Gastroesophageal sphincter (tissue), 4 donors: ENCODE results near the gene SERP2. TPM values are rescaled to one million over a fixed set of nuclear protein-coding genes. Genes with fewer than 3 reads are reported as not detected.

ENCODE experiments used
- ATAC-seq: fragments of 150-250 bp; one replicate; pipeline ENCODE4 v1.9.1; 2016; ENCODE audit warnings: mild to moderate bottlenecking, moderate library complexity
- H3K27ac ChIP-seq, 4 donors: fragments of 200-600 bp; sonication (generic) in 3 of 4; 1 replicate in 3 of 4; 2 replicates in 1 of 4; pipeline ENCODE4 v1.5.1; 2016 to 2019
- H3K27me3 ChIP-seq: fragments of 200-600 bp; sonication (generic); one replicate; pipeline ENCODE4 v1.5.1; 2019
- H3K36me3 ChIP-seq, 2 donors: fragments of 200-600 bp; sonication (generic); one replicate each; pipeline ENCODE4 v1.5.1; 2019; ENCODE audit warnings: control low read depth in 1 of 2
- H3K4me1 ChIP-seq, 3 donors: fragments of 200-600 bp; sonication (generic); 1 replicate in 2 of 3; 2 replicates in 1 of 3; pipeline ENCODE4 v1.5.1; 2016 to 2019; ENCODE audit warnings: control low read depth in 2 of 3
- H3K4me3 ChIP-seq, 2 donors: fragments of 200-600 bp; sonication (generic); one replicate each; pipeline ENCODE4 v1.5.1; 2019; ENCODE audit warnings: mild to moderate bottlenecking in 1 of 2, moderate library complexity in 1 of 2
- H3K9me3 ChIP-seq, 3 donors: fragments of 200-600 bp; sonication (generic); one replicate each; pipeline ENCODE4 v1.5.1; 2017 to 2019; ENCODE audit warnings: control low read depth in 2 of 3
- EP300 ChIP-seq: sonication (generic); formaldehyde crosslinking; IDR thresholded peaks from one replicate; pipeline ENCODE4 v1.6.1; 2017; ENCODE audit warnings: antibody characterized with exemption, mild to moderate bottlenecking
- POLR2A ChIP-seq, 2 donors: fragments of 450-650 bp; IDR thresholded peaks; one replicate each; pipeline ENCODE4 v1.6.1; 2017; ENCODE audit warnings: antibody characterized with exemption in 2 of 2, mild to moderate bottlenecking in 2 of 2, moderate library complexity in 1 of 2
- POLR2AphosphoS5 ChIP-seq: sonication (generic); formaldehyde crosslinking; IDR thresholded peaks from one replicate; pipeline ENCODE4 v1.6.1; 2017; ENCODE audit warnings: antibody characterized with exemption
- WGBS, 2 donors: methylation state at CpG; one replicate each; pipeline ENCODE4 v1.1.5; 2018; ENCODE audit warnings: low coverage in 1 of 2; 5-methylcytosine and 5-hydroxymethylcytosine counted together
- total RNA-seq, 4 donors: library from RNA; depleted of rRNA; stranded (reverse); fragments of >200 nt; gene quantifications; one replicate each; pipeline ENCODE4 v1.1.0, GENCODE V29; 2016
- TF ChIP-seq, protein P1 (sequence below), 4 experiments: fragments of 200-600 bp in 2 of 4; fragments of 450-650 bp in 2 of 4; sonication (generic) in 1 of 4; IDR thresholded peaks; one replicate each; pipeline ENCODE4 v1.5.1; 2017 to 2019; ENCODE audit warnings: antibody characterized with exemption in 4 of 4, mild to moderate bottlenecking in 2 of 4, moderate library complexity in 2 of 4

Gene SERP2
- total RNA-seq, 4 donors from 2014 or later = 6.9 to 15.6 (median 11.5) TPM

DNA sequence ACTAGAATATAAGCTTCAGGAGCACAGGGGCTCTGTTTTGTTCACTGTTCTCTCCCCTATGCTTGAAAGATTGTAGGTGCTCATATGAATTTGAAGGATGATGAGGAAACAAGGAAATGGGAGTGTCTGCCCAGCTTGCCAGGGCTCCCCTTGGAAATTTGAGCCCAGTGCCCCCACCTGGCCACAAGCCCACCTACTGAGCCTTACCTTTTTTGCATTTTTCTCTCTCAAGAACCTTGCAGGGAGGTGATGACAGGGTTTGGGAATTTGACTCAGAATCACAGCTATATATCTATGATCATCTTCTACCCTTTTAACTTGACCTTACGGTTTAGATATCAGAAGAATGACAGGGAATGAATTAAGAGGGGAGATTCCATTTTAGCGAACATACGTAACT is 33.8 kb downstream of the SERP2 start:
- WGBS, 2 donors = 90 to 100% methylated on average over 2 to 3 of the region's 3 CpGs
- H3K27me3 ChIP-seq = no peaks in the 10 kb centered on the region
- no peak for ATAC-seq
- H3K4me1 ChIP-seq = peaks cover 0 to 4% (median 0%) of the 10 kb centered on the region in 3 donors
- H3K27ac ChIP-seq = no peak overlapping the region
- no peaks in the 10 kb centered on the region for H3K9me3 ChIP-seq
- no peak overlapping the region for H3K4me3 ChIP-seq
- H3K36me3 ChIP-seq = no peaks in the 10 kb centered on the region
- TF ChIP-seq, protein P1, sequence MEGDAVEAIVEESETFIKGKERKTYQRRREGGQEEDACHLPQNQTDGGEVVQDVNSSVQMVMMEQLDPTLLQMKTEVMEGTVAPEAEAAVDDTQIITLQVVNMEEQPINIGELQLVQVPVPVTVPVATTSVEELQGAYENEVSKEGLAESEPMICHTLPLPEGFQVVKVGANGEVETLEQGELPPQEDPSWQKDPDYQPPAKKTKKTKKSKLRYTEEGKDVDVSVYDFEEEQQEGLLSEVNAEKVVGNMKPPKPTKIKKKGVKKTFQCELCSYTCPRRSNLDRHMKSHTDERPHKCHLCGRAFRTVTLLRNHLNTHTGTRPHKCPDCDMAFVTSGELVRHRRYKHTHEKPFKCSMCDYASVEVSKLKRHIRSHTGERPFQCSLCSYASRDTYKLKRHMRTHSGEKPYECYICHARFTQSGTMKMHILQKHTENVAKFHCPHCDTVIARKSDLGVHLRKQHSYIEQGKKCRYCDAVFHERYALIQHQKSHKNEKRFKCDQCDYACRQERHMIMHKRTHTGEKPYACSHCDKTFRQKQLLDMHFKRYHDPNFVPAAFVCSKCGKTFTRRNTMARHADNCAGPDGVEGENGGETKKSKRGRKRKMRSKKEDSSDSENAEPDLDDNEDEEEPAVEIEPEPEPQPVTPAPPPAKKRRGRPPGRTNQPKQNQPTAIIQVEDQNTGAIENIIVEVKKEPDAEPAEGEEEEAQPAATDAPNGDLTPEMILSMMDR (IDR thresholded peaks at IDR 0.05) = no peak
- TF ChIP-seq EP300 = no peak

DNA sequence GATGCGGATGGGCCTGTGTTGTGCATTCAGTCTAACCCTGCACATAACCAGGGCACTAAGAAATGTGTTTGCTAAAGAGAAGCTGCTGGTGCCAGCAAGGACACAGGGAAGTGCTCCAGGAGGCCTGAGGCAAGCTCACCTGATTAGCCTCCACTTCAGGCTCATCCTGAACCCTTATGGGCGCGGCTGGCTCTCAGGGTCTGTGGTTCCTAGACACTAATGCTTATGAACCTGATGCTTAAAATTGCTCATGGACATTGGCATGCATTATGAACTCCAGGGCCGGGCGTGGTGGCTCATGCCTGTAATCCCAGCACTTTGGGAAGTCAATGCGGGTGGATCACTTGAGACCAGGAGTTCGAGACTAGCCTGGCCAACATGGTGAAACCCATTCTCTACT is 34.3 kb downstream of the SERP2 start:
- H3K27me3 ChIP-seq = no peaks in the 10 kb centered on the region
- H3K4me1 ChIP-seq = peaks cover 0 to 4% (median 0%) of the 10 kb centered on the region in 3 donors
- no peaks in the 10 kb centered on the region for H3K36me3 ChIP-seq
- no peak for ATAC-seq
- 100% methylated on average over 1 of the region's 7 CpGs for WGBS, 2 donors
- no peaks in the 10 kb centered on the region for H3K9me3 ChIP-seq
- H3K27ac ChIP-seq = no peak overlapping the region
- H3K4me3 ChIP-seq = no peak overlapping the region
- no peak for TF ChIP-seq EP300
- TF ChIP-seq, protein P1 (IDR thresholded peaks at IDR 0.05) = no peak
- TF ChIP-seq POLR2AphosphoS5 = no peak

DNA sequence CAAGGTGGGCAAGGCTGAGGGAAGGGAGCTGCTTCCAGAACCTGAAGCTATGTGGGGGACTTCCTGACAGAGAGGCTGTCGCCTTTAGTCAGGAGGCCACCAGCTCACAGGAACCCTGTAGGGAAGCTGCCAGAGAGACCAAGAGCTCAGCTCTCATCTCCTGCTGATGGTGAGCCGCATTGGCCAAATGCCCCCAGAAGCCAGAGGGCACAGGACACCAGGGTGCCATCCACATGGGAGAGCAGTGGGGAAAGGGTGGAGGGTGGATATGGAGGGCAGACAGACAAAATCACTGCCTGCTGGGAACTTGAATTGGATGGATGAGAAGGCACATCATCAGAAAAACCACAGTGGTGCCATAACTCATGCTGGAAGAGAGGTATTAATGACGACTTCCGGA is 36.0 kb downstream of the SERP2 start:
- no peak for ATAC-seq
- no peaks in the 10 kb centered on the region for H3K36me3 ChIP-seq
- 86% methylated on average over 2 of the region's 4 CpGs; no CpG with 5 or more reads in 1 of the 2 donors for WGBS, 2 donors
- TF ChIP-seq, protein P1 (IDR thresholded peaks at IDR 0.05) = no peak
- TF ChIP-seq EP300 = no peak
- TF ChIP-seq POLR2A (IDR thresholded peaks at IDR 0.05) = no peak
- TF ChIP-seq POLR2AphosphoS5 = no peak
- no peaks in the 10 kb centered on the region for H3K4me1 ChIP-seq
- H3K4me3 ChIP-seq = no peak overlapping the region
- H3K27me3 ChIP-seq = no peaks in the 10 kb centered on the region
- H3K27ac ChIP-seq = no peak overlapping the region
- no peaks in the 10 kb centered on the region for H3K9me3 ChIP-seq

DNA sequence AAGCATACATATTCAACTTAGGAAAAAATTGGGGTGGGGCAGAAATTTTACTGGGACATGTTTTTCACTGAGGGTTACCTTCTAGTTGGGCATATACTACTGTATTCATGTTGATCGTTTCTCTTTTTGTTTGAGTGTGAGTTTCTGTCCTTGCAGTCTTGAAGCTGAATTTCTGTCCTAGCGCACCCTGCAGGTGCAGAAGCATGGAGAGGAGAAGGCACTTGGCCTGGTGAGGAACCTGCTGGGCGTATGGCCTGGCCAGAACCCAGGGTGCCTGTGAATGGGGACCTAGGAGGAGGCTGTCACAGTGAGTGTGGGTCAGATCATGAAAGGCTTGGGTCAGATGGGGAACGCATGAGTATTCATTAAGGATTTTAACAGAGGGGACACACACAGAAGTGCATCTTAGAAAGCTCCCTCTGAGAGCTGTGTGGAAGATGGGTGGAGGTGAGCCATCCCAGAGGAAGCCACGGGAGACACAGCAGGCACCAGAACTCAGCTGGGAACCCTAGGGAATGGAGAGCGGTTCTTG is 36.8 kb downstream of the SERP2 start:
- no peaks in the 10 kb centered on the region for H3K36me3 ChIP-seq
- 81 to 82% methylated on average over 4 of the region's 6 CpGs for WGBS, 2 donors
- no peak overlapping the region for H3K4me3 ChIP-seq
- H3K4me1 ChIP-seq = no peaks in the 10 kb centered on the region
- TF ChIP-seq, protein P1 (IDR thresholded peaks at IDR 0.05) = no peak
- no peak for TF ChIP-seq EP300
- no peak for TF ChIP-seq POLR2AphosphoS5
- TF ChIP-seq POLR2A (IDR thresholded peaks at IDR 0.05) = no peak
- no peaks in the 10 kb centered on the region for H3K9me3 ChIP-seq
- no peaks in the 10 kb centered on the region for H3K27me3 ChIP-seq
- no peak for ATAC-seq
- no peak overlapping the region for H3K27ac ChIP-seq

DNA sequence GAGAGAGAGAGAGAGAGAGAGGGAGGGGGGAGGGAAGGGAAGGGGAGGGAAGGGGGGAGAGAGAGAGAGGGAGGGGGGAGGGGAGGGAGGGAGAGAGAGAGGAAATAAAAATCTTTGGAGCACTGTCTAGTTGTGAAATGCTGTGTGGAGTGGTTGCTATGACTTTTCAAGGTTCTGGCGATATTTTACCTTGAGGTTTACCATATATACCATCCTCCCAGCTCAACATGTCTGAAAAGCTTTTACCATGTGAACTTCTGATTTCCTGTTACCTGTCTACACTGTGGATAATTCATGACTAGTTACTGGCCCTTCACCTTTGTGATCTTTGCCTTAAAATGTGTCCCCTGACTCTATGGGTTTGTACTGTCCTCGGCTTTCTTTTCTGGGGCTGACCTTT is 38.2 kb downstream of the SERP2 start:
- Histone ChIP-seq H3K4me1 (no peaks in the 10 kb centered on the region), H3K9me3 (no peaks in the 10 kb centered on the region), H3K27ac (no peak overlapping the region), H3K4me3 (no peak overlapping the region), H3K36me3 (no peaks in the 10 kb centered on the region), H3K27me3 (no peaks in the 10 kb centered on the region)
- no peak for ATAC-seq
- 82 to 85% methylated on average over 2 of the region's 2 CpGs for WGBS, 2 donors
- TF ChIP-seq POLR2AphosphoS5 (no peak), POLR2A (IDR thresholded peaks at IDR 0.05) (no peak)
- TF ChIP-seq, protein P1 (IDR thresholded peaks at IDR 0.05) = no peak
